ENCODE data around the gene SLC13A3.

SLC13A3 gene

GRCh38 chr20:46553926-46554325 is 97.3 kb downstream of the SLC13A3 start:
- DNase-seq: no peak

DNA sequence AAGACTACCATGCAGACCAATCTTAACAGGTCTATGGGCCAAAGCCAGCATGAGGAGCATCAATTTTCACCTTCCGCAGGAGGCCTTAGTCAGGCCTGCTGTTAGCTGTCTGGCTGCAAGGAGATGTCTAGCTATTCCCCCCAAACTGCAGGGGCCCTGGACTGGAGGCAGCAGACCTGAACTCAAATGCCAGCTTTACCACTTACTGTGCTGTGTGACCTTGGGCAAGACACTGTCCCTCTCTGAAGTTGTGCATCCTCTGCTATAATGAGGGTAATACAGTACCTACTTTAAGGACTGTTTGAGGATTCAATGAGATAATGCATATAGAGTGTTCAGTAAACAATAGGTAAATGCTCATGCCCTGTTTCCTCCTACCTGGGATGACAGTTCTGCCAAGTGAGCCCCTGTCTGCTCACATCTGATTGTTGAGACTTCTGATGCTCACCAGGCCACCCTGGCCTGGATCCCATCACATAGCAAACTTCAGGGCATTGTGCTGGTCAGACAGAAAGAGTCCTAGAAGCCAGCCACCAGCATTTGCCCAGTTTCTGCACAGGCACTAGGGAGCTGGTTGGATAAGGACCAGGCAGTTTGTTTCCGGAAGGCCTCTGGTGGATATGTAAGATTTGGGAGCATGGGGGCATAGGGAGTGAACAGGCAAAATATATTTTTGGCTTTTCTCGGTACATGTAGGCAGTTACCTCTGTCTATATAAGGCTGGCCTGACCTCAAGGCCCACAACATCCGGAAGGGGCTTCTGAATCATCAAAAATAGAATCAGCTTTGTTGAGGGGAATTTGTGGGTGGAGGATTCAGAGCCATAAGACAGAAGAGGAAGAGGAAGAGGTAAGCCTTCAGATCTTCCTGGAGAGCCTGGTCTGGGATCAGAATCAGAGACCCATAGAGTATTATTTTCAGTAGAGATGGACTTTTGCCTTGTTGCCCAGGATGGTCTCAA is 98.5 kb downstream of the SLC13A3 start:
- no peak for DNase-seq

- no peak for DNase-seq
Measured at GRCh38 chr20:46551522-46552381, 99.5 kb downstream of the SLC13A3 start.

DNA sequence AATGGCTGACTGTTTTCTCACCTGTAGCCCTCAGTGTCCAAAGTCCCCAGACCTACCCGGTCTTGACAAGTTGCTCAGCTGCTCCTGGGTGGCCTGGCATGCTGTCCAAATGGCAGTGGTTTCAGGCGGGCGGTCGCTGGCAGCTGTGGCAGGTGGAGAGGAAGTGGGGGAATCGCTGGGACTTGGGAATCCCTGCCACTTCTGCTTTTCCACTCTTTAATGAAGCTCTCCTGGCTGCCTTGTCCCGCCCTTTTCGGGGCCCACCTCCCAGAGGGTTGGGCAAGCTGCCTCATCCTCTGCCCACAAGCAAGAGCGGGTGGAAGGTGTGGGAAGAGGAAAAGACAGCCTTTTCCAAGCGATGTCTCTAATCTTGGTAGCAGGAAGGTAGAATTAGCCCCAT is 100.8 kb downstream of the SLC13A3 start, which contains the start of gene OCSTAMP:
Gene OCSTAMP, minus strand, starts transcription at position 194 of the 400 bp plus-strand sequence. Its CDS starts 94 bp downstream, at position 100.
- no peak for DNase-seq

DNA sequence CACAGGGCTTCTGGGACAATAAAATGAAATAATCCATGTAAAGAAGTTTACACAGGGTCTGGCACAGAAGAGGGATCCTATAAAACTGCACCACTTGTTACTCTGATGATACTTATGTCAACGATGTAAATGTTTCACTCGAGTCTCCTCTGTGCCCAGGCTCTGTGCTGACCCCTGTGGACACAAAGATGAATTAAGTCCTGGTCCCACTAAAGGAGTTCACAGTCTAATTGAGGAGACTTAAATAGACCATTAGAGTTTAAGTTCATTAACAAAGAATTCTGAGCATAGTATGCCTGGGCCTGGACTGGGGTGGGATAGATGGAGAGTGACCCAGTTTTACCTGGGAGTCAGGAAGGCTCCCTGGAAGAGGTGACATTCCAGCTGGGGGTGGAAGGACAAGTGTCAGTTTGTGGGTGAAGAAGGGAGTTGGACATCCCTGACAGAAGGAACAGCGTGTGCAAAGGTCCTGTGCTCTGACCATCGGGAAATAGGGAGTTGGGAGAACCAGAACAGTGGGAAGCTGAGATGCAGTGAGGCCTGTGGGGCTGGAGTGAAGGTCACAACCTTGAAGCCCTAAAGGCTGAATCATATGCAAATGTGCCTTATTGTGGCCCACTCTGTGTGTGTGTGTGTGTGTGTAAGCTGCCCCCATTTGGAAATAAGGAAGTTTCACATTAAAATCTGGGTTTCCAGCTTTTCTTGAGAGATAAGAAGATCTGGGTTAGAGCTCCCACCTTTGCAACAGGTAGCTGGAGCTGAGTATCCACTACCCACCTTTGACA is 101.9 kb downstream of the SLC13A3 start:
- DNase-seq: no peak

GRCh38 chr20:46548688-46549087 is 102.6 kb downstream of the SLC13A3 start:
- no peak for DNase-seq

DNA sequence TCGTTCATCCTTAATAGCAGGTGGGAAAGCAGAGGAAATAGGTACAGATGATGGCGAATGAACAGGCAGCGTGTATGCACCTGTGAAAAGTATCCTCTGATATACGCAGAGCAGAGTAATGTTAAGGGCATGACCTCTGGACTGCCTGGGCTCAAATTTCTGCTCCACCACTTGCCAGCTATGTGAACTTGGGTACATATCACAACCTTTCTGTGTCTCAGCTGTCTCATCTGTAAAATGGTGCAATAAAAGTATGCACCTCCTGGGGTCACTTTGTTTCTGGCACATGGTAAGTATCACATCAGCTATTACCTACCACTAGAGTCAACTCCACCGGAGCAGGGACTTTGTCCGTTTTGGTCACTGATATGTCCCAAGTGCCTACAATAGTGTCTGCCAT is 103.3 kb downstream of the SLC13A3 start:
- DNase-seq: no peak

GRCh38 chr20:46546936-46547335 is 104.3 kb downstream of the SLC13A3 start:
- DNase-seq: no peak

DNA sequence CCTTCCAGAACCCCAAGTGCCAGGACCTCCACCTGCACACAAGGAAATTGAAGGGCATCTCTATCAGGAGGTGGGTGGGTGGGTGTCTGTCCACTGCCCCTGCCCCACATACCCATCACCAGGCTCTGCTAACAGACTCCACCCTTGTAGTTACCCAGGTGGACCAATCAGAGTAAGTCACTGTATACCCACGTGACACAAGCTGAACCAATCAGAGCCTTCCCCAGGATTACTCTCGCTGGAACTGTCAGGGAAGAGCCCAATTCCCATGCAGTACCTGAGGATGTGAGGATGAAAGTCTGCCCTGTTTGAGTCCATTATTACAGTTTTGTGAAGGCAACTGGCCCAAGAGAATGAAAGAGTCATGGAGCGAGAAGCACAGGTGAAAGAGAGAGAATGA is 105.0 kb downstream of the SLC13A3 start:
- no peak for DNase-seq

GRCh38 chr20:46545827-46546138 is 105.5 kb downstream of the SLC13A3 start:
- no peak for DNase-seq

DNA sequence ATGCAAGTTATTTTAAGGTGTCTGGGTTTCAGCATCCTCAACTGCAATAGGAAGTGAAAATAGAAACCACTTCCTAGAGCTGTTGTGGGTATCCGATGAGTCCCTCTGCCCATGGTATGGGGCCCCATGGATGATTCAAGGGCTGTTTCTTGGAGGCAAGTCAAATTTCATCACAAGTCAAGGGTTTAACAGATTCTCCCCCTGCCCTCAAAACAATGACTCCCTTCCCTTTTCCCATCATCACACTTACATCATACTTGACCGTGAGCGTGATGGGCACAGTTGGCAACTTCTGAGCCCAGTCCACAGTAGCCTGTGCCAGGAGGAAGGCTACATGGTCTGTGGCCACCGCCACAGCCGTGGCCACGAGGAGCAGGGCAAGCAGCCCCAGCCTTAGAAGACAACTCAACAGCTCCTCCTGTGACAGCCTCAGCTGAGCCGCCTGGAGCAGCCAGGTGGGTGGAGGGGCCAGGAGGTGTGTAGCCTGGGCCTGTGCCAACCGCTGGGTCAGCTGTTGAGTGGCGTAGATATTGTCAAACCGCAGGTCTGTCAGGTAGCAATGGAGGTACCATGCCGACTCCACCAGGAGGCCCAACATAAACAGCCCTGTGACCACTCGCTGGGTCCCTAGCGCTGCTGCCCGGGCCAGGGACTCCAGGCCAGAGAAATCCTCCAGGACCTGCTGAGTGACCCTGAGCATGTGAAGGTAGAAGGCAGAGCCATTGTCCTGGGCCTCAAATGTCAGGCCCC is 106.0 kb downstream of the SLC13A3 start:
- no peak for DNase-seq

GRCh38 chr20:46544576-46544975 is 106.7 kb downstream of the SLC13A3 start:
- peak in 1 of 3 experiments; percentile 22 for DNase-seq

GRCh38 chr20:46543959-46544358 is 107.3 kb downstream of the SLC13A3 start:
- no peak for DNase-seq

DNA sequence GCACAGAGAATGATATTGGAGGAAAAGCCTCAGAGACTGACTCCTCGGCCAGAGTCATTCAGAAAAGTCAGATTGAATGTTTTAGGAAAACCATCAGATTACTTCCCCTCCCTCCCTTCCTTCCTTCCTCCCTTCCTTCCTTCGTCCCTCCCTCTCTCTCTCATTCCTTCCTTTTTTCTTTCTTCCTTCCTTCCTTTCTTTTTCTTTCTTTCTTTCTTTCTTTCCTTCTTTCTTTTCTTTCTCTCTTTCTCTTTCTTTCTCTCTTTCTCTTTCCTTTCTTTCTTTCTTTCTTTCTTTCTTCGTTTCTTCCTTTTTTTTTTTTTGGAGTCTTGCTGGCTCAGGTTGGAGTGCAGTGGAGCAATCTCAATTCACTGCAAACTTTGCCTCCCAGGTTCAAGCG is 108.2 kb downstream of the SLC13A3 start:
- no peak for DNase-seq

DNA sequence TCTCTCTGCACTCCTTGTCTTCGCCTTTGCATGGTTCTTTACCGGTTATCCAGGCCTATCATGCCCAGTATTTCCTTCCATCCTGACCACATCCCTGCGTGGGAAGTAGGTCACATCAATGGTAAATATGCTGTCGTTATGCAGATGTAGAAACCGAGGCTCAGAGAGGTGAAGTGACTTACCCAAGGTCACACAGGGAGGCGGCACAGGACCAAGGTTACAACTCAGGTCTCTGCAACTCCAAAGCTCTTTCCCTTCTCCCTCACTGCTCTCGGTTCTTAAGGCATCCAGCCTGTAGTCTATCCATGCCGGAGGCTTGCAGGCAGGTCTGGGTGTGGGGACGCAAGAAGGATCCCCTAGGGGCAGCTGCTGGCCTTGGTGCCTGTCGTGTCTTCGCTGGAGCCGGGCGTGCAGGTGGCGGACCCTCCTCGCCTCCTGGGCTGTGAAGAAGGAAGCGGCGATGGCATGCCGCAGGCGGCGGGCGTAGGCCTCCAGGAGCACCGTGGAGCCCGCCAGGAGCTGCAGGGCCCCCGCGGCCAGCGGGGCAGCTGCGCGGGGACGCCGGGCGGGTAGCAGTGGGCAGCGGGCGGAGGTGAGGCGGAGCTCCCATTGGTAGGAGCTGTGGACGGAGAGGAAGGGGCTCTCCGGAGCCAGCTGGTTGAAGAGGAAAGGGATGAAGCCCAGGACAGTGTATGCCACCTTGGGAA is 109.9 kb downstream of the SLC13A3 start:
- no peak for DNase-seq

- no peak for DNase-seq
Measured at GRCh38 chr20:46539113-46539512, 112.1 kb downstream of the SLC13A3 start.

DNA sequence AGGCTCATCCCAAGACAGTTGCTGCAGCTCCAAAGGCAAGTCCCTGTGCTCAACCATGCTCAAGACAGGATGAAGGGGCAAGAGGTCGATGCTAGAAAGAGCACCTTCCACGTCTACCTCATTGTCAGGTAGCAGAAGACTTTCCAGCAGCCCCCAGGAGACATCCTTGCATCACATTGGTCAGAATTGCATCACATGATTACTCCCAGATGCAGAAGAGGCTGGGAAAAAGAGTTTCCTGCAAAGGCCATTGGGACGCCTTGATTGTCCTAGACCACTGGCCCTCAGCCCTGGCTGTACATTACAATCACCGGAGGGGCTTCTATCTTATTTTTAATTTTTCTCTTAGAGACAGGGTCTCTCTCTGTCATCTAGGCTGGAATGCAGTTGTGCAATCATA is 120.6 kb downstream of the SLC13A3 start:
- no peak for DNase-seq

- DNase-seq: no peak
Measured at GRCh38 chr20:46523696-46524328, 127.4 kb downstream of the SLC13A3 start.

- no peak for DNase-seq
Measured at GRCh38 chr20:46523108-46523507, 128.2 kb downstream of the SLC13A3 start.

- DNase-seq: peak; percentile 21 to 72 (median 50)
Measured at GRCh38 chr20:46520976-46521579, 130.2 kb downstream of the SLC13A3 start.

- no peak for DNase-seq
Measured at GRCh38 chr20:46520540-46520939, 130.7 kb downstream of the SLC13A3 start.
